NCI-H526 (cell line): ENCODE data around the gene PIK3R2.
"Not testable (repeated sequence)": the region's sequence is repeated elsewhere in the genome, so short reads cannot be mapped to it uniquely, and the experiment has no call there.

Experiments
- DNase-seq, 2 experiments: peaks; one replicate each; lab custom pipeline; 2025; lab: John Stamatoyannopoulos, UW

The PIK3R2 gene

GRCh38 chr19:18152817-18153555 is at the start of gene PIK3R2:
Gene PIK3R2 (plus strand): TSS chr19:18153163. CDS start chr19:18155880, 2,717 bp downstream.
- DNase-seq: peak; percentile 92 to 98

- no peak for DNase-seq
These were observed 48.2 kb upstream of the PIK3R2 start for GRCh38 chr19:18104793-18105131.

- not testable (repeated sequence) for DNase-seq
These were observed 47.7 kb upstream of the PIK3R2 start for GRCh38 chr19:18105259-18105658.

- DNase-seq: no peak
These were observed 45.7 kb upstream of the PIK3R2 start for GRCh38 chr19:18107235-18107634.

- no peak for DNase-seq
These were observed 44.1 kb upstream of the PIK3R2 start for GRCh38 chr19:18108897-18109296.

GRCh38 chr19:18109341-18109732 is 43.6 kb upstream of the PIK3R2 start:
- DNase-seq: no peak

- DNase-seq: peak in 1 of 2 experiments; percentile 29
These were observed 43.0 kb upstream of the PIK3R2 start for GRCh38 chr19:18109733-18110608.

DNA sequence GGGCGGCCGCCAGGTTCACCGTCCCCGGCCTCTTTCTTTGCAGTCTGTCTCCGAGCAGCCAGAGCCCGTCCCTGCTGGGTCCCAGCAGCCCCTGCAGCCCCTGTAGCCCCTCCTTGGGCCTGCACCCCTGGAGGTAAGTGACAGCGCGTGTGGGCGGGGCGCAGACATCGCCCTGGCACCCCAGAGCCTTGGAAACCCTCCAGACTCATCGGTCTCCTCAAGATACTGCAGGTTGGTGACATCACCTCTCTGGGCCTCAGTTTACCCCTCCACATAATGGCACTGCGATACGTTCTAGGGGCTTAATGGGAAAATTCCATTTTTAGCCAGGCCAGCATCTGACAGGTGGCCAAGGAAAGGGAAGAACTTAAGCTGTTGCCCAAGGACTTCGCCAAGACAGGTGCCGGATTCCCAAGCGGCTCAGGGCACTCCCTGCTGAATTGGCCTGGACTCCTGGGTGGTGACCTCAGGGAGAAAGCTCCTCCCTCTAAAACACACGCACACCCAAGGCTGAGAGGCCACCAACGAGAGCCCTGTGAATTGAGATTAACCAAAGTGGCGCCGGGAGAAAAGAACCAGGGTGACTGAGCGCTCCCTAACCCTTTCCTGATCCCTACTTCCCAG is 42.2 kb upstream of the PIK3R2 start:
- no peak for DNase-seq

DNA sequence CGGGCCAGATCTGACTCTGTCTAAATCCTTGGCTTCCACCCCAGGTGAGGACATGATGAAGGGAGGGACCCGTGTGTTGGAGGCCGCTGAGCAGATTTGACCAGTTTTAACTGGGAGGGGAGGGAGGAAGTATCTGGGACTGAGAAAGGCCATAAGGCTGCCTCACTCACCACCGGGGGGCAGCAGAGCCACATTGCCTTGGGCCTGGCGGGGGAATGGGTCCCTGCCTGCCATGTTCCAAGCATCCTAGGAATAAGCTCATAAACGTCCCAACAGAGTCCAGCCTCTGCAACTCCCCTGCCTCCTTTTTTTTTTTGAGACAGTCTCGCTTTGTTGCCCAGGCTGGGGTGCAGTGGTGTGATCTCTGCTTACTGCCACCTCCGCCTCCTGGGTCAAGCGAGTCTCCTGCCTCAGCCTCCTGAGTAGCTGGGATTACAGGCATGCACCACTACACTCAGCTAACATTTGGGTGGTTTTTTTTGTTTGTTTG is 39.9 kb upstream of the PIK3R2 start:
- peak in 1 of 2 experiments; percentile 78 for DNase-seq

DNA sequence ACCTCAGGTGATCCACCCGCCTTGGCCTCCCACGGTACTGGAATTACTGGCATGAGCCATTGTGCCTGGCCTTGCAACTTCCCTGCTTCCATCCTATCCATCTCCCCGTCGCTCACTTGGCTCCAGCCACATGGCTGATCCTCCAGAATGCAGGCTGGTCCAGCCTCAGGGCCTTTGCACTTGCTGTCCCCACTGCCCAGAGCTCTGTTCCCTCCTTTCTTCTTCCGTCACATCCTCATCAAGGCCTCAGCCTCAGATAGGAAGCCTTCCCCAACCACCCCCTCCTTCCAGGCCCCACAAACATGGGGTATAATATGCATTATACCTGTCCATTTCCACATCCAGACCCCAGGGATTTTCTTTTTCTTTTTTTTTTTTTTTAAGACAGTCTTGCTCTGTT is 39.1 kb upstream of the PIK3R2 start:
- DNase-seq: no peak

GRCh38 chr19:18114483-18114882 is 38.5 kb upstream of the PIK3R2 start:
- no peak for DNase-seq

- no peak for DNase-seq
These were observed 35.6 kb upstream of the PIK3R2 start for GRCh38 chr19:18117364-18117691.

DNA sequence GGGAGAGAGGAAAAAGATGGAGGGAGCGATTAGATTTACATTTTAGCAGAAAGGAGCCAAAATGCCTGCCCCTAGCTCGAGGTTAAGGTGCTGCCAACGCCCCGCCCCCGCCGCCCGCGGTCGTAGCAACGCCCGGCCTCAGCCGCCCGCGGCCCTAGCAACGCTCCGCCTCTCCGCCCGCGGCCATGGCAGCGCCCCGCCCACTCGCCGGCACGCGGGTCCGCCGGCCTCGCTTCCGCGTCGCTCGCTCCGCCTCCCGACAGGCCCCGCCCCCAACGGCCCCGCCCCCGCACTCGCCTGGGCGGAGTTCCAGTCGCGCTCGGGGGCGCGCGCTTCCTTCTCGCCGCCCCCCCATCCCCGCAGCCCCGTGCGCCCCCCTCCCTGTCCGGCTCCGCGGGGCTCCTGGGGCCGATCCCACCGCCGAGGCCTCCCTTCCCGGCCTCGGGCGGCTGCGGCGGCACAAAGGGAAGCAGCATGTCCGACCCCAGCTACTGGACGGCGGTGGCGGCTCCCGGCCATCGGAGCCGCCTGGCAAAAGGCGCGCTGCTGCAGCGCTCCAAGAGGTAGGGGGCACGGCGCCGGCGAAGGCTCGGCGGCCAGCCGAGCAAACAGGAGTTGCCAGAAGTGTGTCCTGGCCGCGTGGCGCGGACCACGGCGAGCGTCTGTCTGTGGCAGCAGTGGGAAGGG is 35.1 kb upstream of the PIK3R2 start:
- peak in 1 of 2 experiments; percentile 83 for DNase-seq

DNA sequence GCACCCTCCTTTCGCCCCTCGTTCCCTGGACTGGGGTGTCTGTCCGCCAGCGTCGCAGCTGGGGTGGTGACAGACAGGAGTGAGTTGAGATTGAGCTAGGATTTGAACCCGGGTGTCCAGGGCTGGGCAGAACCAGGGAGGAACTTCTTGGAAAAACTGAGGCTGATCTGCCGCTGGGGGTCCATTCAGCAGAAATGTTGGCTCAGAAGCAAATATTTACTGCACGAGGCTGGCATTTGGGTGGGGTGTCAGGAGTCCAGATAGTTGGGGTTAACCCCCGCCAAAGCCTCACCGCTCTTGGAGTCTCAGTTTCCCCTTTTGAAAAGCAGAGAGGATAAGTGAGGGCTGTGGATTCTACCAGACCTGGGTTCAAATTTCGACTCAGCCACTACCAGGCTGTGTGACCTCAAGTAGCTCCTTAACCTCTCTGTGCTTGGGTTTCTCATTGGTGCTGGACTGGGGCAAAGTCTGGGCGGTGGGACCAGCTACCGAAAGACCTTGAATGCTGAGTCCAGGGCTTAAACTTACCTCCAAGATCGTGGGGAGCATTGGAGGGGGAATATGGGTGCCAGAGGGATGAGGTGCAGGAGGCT is 34.4 kb upstream of the PIK3R2 start:
- no peak for DNase-seq

DNA sequence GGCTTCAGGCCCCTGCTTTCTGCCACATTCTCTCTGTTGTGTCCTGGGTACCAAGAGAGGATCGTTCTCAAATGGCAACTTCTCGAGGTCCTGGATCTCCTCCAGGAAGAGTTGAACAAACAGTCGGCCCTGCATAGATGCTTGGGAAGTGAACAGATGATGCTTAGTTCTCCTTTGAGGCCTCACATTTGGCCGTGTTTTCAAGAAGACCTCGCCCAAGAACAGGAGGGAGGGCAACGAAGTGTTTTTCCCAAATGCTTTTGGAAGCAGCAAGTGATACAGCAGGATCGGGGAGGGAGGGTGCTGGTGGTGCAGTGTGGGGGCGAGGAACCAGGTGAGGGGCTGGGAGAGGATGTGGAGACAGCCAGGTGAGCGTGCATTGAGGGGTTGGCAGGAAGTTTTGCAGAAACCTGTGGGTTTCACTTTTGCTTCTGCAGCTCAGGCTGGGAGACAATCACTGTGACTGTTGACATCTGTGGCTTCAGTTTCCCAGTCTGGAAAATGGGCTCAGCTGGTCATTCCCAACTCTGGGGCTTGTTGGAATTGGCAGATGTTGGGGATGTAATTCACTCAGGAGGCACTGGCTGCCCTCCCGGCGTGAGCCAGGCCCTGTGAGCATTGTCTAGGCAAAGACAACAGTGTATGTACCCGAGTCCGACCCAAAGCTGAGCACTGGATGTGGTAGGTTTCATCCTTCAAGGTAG is 33.8 kb upstream of the PIK3R2 start:
- DNase-seq: no peak

DNA sequence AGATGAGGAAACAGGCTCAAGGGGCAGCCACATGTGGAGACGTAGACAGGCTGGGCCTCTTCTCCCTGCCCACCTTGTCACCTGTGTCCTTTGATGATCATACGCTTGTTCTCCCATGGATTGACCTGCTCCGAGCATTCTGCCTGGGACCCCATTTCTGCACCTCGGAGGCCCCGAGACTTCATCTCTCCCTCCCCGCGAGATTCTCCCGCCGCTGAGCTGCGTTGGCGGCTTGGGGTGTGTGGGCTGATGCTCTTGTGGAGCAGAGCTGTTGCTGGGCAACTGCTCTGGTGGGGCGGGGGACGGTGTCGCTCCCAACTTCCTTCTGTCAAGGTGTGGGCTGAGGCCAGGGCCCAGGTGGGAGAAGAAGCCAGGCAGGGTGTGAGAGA is 33.3 kb upstream of the PIK3R2 start:
- no peak for DNase-seq

GRCh38 chr19:18120127-18120526 is 32.8 kb upstream of the PIK3R2 start:
- no peak for DNase-seq

- DNase-seq: no peak
These were observed 31.8 kb upstream of the PIK3R2 start for GRCh38 chr19:18121166-18121565.

DNA sequence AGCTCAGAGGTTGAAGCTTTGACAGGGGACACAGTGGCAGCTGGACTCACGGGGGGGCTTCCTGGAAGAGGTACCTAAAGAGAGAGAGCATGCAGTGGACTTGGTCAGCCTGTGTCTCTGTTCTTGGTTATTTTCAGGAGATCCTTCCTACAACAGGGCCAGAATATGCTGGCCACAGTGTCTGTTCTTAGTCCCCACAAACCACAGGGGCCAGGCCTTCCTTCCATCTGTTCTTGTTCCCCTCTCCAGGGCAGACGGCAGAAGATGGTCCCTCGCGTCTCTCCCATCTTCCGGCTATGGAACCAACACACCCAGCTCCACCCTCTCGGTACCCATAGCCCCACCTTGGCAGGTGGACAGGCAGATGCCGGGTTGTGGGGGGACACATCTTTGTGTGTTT is 30.5 kb upstream of the PIK3R2 start:
- DNase-seq: no peak

- DNase-seq: no peak
These were observed 29.8 kb upstream of the PIK3R2 start for GRCh38 chr19:18122860-18123795.
